GM23248 (cell line): ENCODE results near the gene VKORC1L1. TPM values are rescaled to one million over a fixed set of nuclear protein-coding genes. Genes with fewer than 3 reads are reported as not detected.
"Not testable (repeated sequence)": the region's sequence is repeated elsewhere in the genome, so short reads cannot be mapped to it uniquely, and the experiment has no call there.

Source experiments
- DNase-seq: peaks from one replicate; pipeline ENCODE4 v3.0.0-alpha.2; 2015
- H2AFZ ChIP-seq: fragments of 200-600 bp; sonication (generic); 2 replicates; pipeline ENCODE4 v1.6.1; 2016; ENCODE audit warnings: antibody characterized with exemption
- H3F3A ChIP-seq: fragments of 200-600 bp; sonication (generic); 2 replicates; pipeline ENCODE4 v1.6.1; 2016; ENCODE audit warnings: mild to moderate bottlenecking, antibody characterized with exemption, mixed run types; ENCODE audit not compliant: insufficient read depth
- H3K27ac ChIP-seq: fragments of 200-600 bp; sonication (generic); 2 replicates; pipeline ENCODE4 v1.5.1; 2016; ENCODE audit warnings: mild to moderate bottlenecking
- H3K27me3 ChIP-seq: fragments of 200-600 bp; sonication (generic); replicated peaks from 2 replicates; pipeline ENCODE4 v1.6.1; 2016; ENCODE audit warnings: mild to moderate bottlenecking; ENCODE audit not compliant: insufficient read depth
- H3K36me3 ChIP-seq: fragments of 200-600 bp; sonication (generic); 2 replicates; pipeline ENCODE4 v1.6.1; 2016; ENCODE audit warnings: low read depth, mild to moderate bottlenecking
- H3K4me1 ChIP-seq: fragments of 200-600 bp; sonication (generic); 2 replicates; pipeline ENCODE4 v1.6.1; 2016; ENCODE audit warnings: mild to moderate bottlenecking; ENCODE audit not compliant: insufficient read depth
- H3K4me2 ChIP-seq: fragments of 200-600 bp; sonication (generic); one replicate; pipeline ENCODE4 v1.6.1; 2016; ENCODE audit warnings: mild to moderate bottlenecking; ENCODE audit not compliant: unreplicated experiment
- H3K4me3 ChIP-seq: fragments of 200-600 bp; sonication (generic); 2 replicates; pipeline ENCODE4 v1.5.1; 2016; ENCODE audit warnings: mild to moderate bottlenecking
- H3K79me2 ChIP-seq: fragments of 200-600 bp; sonication (generic); 2 replicates; pipeline ENCODE4 v1.6.1; 2016; ENCODE audit warnings: mild to moderate bottlenecking; ENCODE audit not compliant: insufficient read depth
- H3K9ac ChIP-seq: fragments of 200-600 bp; sonication (generic); 2 replicates; pipeline ENCODE4 v1.6.1; 2016; ENCODE audit warnings: mild to moderate bottlenecking
- H3K9me2 ChIP-seq: fragments of 200-600 bp; sonication (generic); 2 replicates; pipeline ENCODE4 v1.6.1; 2016; ENCODE audit warnings: mixed run types, mild to moderate bottlenecking, moderate library complexity; ENCODE audit not compliant: insufficient read depth
- H3K9me3 ChIP-seq: fragments of 200-600 bp; sonication (generic); one replicate; pipeline ENCODE4 v1.6.1; 2017; ENCODE audit warnings: low read depth
- H4K20me1 ChIP-seq: fragments of 200-600 bp; sonication (generic); 2 replicates; pipeline ENCODE4 v1.6.0; 2016; ENCODE audit not compliant: insufficient read depth
- EZH2 ChIP-seq: fragments of 200-600 bp; sonication (generic); IDR thresholded peaks from 2 replicates; pipeline ENCODE4 v1.6.1; 2018; ENCODE audit warnings: antibody characterized with exemption, mild to moderate bottlenecking; ENCODE audit not compliant: insufficient read depth, poor library complexity, severe bottlenecking
- EZH2phosphoT487 ChIP-seq: fragments of 200-600 bp; sonication (generic); IDR thresholded peaks from 2 replicates; pipeline ENCODE4 v1.6.1; 2018; ENCODE audit warnings: antibody characterized with exemption, moderate library complexity, mild to moderate bottlenecking, low read depth; ENCODE audit not compliant: insufficient read depth
- WGBS, 2 experiments: methylation state at CpG; one replicate each; pipeline ENCODE4 v1.1.6; 2015 to 2017; ENCODE audit warnings: low lambda C conversion rate in 2 of 2, low coverage in 1 of 2; ENCODE audit errors: missing lambda C conversion rate in 2 of 2; 5-methylcytosine and 5-hydroxymethylcytosine counted together
- in situ Hi-C: fragments of 300-500 bp; cut with MboI; formaldehyde crosslinking; loops from 2 replicates; pipeline ENCODE4 v1.15.0; 2020
- polyA plus RNA-seq: library from polyadenylated mRNA; unstranded; fragments of >200 nt; fragmentation: Nextera tagmentation; extraction: Ambion mirVana; gene quantifications from 2 replicates; pipeline ENCODE4 v1.2.1, GENCODE V29; 2016
- total RNA-seq: library from RNA; depleted of rRNA; stranded (reverse); fragments of >200 nt; shearing (Covaris generic); gene quantifications from 2 replicates; pipeline ENCODE4 v1.2.3, GENCODE V29; 2014

The VKORC1L1 gene
- total and polyA plus RNA-seq, 2 experiments from 2014 or later, result 20.0 to 22.0 TPM

DNA sequence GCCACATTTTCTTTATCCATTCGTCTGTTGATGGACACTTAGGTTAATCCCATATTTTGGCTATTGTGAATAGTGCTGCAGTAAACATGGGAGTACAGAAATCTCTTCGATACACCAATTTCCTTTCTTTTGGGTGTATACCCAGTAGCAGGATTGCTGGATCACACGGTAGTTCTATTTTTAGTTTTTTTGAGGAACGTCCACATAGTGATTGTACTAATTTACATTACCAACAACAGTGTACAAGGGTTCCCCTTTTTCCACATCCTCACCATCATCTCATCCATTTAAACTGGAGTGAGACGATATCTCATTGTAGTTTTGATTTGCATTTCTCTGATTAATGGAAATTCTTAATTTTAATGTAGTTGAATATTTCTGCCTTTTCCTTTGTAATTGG lies 19.3 kb downstream of the VKORC1L1 start:
- Histone ChIP-seq H3K9me3 (no peaks in the 10 kb centered on the region), H3K4me2 (no peak overlapping the region), H2AFZ (no peak overlapping the region), H3F3A (no peaks in the 10 kb centered on the region), H3K27ac (no peak overlapping the region), H3K9me2 (no peaks in the 10 kb centered on the region), H3K4me3 (no peak overlapping the region), H3K4me1 (no peaks in the 10 kb centered on the region), H3K36me3 (no peaks in the 10 kb centered on the region; the same call in 1 of the 2 replicates), H3K9ac (no peak overlapping the region), H3K27me3 (no peaks in the 10 kb centered on the region), H3K79me2 (peaks cover 89% of the 10 kb centered on the region), H4K20me1 (no peaks in the 10 kb centered on the region)
- WGBS, 2 experiments, result 87 to 92% methylated on average over 5 of the region's 5 CpGs
- in situ Hi-C loops, result no loop called here
- no peak for DNase-seq
- TF ChIP-seq EZH2phosphoT487, result no peak
- TF ChIP-seq EZH2, result no peak

DNA sequence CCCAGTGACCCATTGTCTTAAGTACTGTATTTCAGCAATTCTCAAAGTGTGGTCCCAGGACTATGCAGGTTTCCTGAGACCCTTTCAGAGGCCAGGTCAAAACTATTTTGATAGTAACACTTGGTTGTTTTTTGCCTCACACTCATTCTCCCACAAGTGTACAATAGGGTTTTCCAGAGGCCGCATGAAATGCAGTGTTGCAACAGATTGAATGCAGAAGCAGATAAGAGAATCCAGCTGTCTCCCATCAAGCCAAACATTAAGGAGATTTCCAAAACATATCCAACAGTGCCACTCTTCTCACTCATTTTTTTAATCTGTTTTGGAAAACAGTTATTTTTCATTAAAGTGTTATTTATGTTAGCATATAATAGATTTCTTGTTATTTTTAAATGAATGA lies 20.0 kb downstream of the VKORC1L1 start:
- Histone ChIP-seq H3K27ac (no peak overlapping the region), H3K4me1 (no peaks in the 10 kb centered on the region), H3K27me3 (no peaks in the 10 kb centered on the region), H3K9me2 (no peaks in the 10 kb centered on the region), H3K9me3 (no peaks in the 10 kb centered on the region), H2AFZ (no peak overlapping the region), H3F3A (no peaks in the 10 kb centered on the region), H3K4me3 (no peak overlapping the region), H4K20me1 (no peaks in the 10 kb centered on the region), H3K4me2 (no peak overlapping the region), H3K9ac (no peak overlapping the region), H3K79me2 (peaks cover 89% of the 10 kb centered on the region), H3K36me3 (no peaks in the 10 kb centered on the region; the same call in 1 of the 2 replicates)
- DNase-seq, result no peak
- in situ Hi-C loops, result no loop called here
- WGBS, 2 experiments, result 57 to 58% methylated on average over 1 of the region's 1 CpG
- TF ChIP-seq EZH2 (no peak), EZH2phosphoT487 (no peak)

GRCh38 chr7:65896279-65896870 lies 23.5 kb downstream of the VKORC1L1 start:
- H3K4me2 ChIP-seq, result no peak overlapping the region
- H3K9ac ChIP-seq, result no peak overlapping the region
- H3F3A ChIP-seq, result no peaks in the 10 kb centered on the region
- H2AFZ ChIP-seq, result no peak overlapping the region
- no peaks in the 10 kb centered on the region for H3K27me3 ChIP-seq
- no peaks in the 10 kb centered on the region for H3K36me3 ChIP-seq
- H3K9me2 ChIP-seq, result no peaks in the 10 kb centered on the region
- no peak overlapping the region for H3K27ac ChIP-seq
- H4K20me1 ChIP-seq, result no peaks in the 10 kb centered on the region
- no peak overlapping the region for H3K4me3 ChIP-seq
- in situ Hi-C loops, result no loop called here
- WGBS, 2 experiments, result 96 to 99% methylated on average over 3 to 4 of the region's 4 CpGs
- H3K4me1 ChIP-seq, result no peaks in the 10 kb centered on the region
- peaks cover 85% of the 10 kb centered on the region for H3K79me2 ChIP-seq
- H3K9me3 ChIP-seq, result no peaks in the 10 kb centered on the region
- DNase-seq, result no peak
- TF ChIP-seq EZH2, result no peak
- no peak for TF ChIP-seq EZH2phosphoT487

GRCh38 chr7:65897289-65897688 lies 24.4 kb downstream of the VKORC1L1 start:
- H3K4me3 ChIP-seq, result not testable (repeated sequence)

DNA sequence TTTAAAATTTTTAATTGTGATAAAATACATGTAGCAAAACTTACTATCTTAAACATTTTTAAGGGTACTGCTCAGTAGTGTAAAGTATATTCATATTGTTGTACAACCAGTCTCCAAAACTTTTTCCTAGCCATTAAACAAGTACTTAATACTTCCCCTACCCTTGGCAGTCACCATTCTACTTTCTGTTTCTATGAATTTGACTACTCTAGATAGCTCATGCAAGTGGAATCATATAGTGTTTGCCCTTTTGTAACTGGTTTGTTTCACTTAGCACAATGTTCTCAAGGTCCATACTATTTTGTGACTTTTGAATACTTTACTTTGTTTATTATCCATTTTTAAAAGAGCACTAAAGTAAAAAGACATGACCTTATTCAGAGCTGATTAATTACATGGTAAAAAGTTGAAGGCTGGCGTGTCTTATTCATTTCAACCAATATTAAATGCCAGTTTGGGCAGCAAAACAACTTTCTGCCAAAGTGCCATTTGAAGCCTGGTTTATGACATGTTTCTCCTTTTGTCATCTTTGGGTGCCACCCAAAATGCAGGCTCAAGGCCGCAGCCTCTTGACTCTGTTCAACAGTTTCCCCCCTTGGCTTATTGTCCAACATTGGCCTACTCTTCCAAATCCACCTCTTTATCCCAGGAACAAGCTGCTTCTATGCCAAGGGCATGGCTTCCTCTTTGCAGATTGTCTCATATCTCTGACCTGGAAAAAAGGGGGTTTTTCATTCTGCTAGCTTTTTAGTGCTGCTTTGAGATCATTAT lies 26.0 kb downstream of the VKORC1L1 start:
- H3K9me2 ChIP-seq, H3K9me3 ChIP-seq, H2AFZ ChIP-seq, H3K27ac ChIP-seq, H4K20me1 ChIP-seq, H3K4me2 ChIP-seq, H3K27me3 ChIP-seq, H3K4me3 ChIP-seq, H3K9ac ChIP-seq, H3K36me3 ChIP-seq, in situ Hi-C loops, H3K4me1 ChIP-seq, DNase-seq, H3F3A ChIP-seq: not testable (repeated sequence)
- WGBS, 2 experiments, result 87 to 90% methylated on average over 2 of the region's 2 CpGs
- H3K79me2 ChIP-seq, result peaks cover 81% of the 10 kb centered on the region

More at GRCh38 chr7:65897289-65897688, 24.4 kb downstream of the VKORC1L1 start:
- H3K4me2 ChIP-seq, H3K27ac ChIP-seq, H3K9ac ChIP-seq, H3K4me1 ChIP-seq, H4K20me1 ChIP-seq, H3K27me3 ChIP-seq, H3K9me2 ChIP-seq, H3F3A ChIP-seq, H3K9me3 ChIP-seq, DNase-seq, in situ Hi-C loops, H3K36me3 ChIP-seq, H2AFZ ChIP-seq: not testable (repeated sequence)
- peaks cover 82% of the 10 kb centered on the region for H3K79me2 ChIP-seq
- 98 to 100% methylated on average over 3 of the region's 3 CpGs for WGBS, 2 experiments
